Measurements from ENCODE around the gene COL17A1.

The COL17A1 gene

GRCh38 chr10:104057717-104058116 is 28.0 kb downstream of the COL17A1 start:
- no peak for TF ChIP-seq CTCF (IDR thresholded peaks at IDR 0.05; ENCODE audit: low read depth, low read length, missing control alignments)
- DNase-seq (ENCODE audit: low read depth): no peak
- no peak overlapping the region for H3K4me3 ChIP-seq (ENCODE audit: low read depth, low read length)

GRCh38 chr10:104056619-104057273 is 28.9 kb downstream of the COL17A1 start:
- no peak for TF ChIP-seq CTCF (IDR thresholded peaks at IDR 0.05; ENCODE audit: low read depth, low read length, missing control alignments)
- DNase-seq (ENCODE audit: low read depth): no peak
- H3K4me3 ChIP-seq (ENCODE audit: low read depth, low read length): no peak overlapping the region

GRCh38 chr10:104054430-104054829 is 31.2 kb downstream of the COL17A1 start:
- no peak for DNase-seq (ENCODE audit: low read depth)
- no peak for TF ChIP-seq CTCF (IDR thresholded peaks at IDR 0.05; ENCODE audit: low read depth, low read length, missing control alignments)
- H3K4me3 ChIP-seq (ENCODE audit: low read depth, low read length): no peak overlapping the region

GRCh38 chr10:104053201-104053600 is 32.5 kb downstream of the COL17A1 start:
- no peak for TF ChIP-seq CTCF (IDR thresholded peaks at IDR 0.05; ENCODE audit: low read depth, low read length, missing control alignments)
- H3K4me3 ChIP-seq (ENCODE audit: low read depth, low read length): no peak overlapping the region
- DNase-seq (ENCODE audit: low read depth): no peak

GRCh38 chr10:104052431-104052830 is 33.2 kb downstream of the COL17A1 start:
- DNase-seq (ENCODE audit: low read depth): no peak
- no peak for TF ChIP-seq CTCF (IDR thresholded peaks at IDR 0.05; ENCODE audit: low read depth, low read length, missing control alignments)
- H3K4me3 ChIP-seq (ENCODE audit: low read depth, low read length): no peak overlapping the region

- DNase-seq (ENCODE audit: low read depth): no peak
Measured at GRCh38 chr10:104049504-104050250, 36.0 kb downstream of the COL17A1 start.

More at GRCh38 chr10:104049504-104050250, 36.0 kb downstream of the COL17A1 start:
- no peak for TF ChIP-seq CTCF (IDR thresholded peaks at IDR 0.05; ENCODE audit: low read depth, low read length, missing control alignments)
- no peak overlapping the region for H3K4me3 ChIP-seq (ENCODE audit: low read depth, low read length)

All from GM12864 (cell line).